GM10266 (cell line): Measurements from ENCODE around the gene HS3ST3B1.

Source experiments
- DNase-seq: peaks from one replicate; pipeline ENCODE4 v3.0.0; 2012; ENCODE audit errors: extremely low spot score
- TF ChIP-seq, protein P1 (sequence below): IDR thresholded peaks from 2 replicates; pipeline ENCODE4 v1.5.1; 2012; ENCODE audit warnings: mild to moderate bottlenecking, low read depth; ENCODE audit not compliant: control insufficient read depth, insufficient read depth; ENCODE audit errors: missing control alignments

Gene HS3ST3B1

DNA sequence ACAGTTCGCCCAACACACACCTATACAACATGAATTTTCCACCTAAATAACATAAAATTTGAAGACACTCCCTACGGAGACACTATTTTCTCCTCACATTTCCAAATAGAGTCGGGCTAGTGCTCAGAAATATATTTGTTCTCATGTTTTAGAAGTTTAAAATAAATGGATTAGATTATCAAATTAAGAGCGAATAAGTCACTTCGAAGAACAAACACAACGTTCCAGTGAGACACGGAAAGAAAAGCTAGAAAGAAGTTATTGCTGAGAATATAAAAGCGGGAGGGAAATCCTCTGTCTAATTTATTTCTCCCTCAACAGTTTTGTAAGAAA lies 2.0 kb upstream of the HS3ST3B1 start:
- DNase-seq, result no peak
- TF ChIP-seq, protein P1, sequence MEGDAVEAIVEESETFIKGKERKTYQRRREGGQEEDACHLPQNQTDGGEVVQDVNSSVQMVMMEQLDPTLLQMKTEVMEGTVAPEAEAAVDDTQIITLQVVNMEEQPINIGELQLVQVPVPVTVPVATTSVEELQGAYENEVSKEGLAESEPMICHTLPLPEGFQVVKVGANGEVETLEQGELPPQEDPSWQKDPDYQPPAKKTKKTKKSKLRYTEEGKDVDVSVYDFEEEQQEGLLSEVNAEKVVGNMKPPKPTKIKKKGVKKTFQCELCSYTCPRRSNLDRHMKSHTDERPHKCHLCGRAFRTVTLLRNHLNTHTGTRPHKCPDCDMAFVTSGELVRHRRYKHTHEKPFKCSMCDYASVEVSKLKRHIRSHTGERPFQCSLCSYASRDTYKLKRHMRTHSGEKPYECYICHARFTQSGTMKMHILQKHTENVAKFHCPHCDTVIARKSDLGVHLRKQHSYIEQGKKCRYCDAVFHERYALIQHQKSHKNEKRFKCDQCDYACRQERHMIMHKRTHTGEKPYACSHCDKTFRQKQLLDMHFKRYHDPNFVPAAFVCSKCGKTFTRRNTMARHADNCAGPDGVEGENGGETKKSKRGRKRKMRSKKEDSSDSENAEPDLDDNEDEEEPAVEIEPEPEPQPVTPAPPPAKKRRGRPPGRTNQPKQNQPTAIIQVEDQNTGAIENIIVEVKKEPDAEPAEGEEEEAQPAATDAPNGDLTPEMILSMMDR, result no peak

DNA sequence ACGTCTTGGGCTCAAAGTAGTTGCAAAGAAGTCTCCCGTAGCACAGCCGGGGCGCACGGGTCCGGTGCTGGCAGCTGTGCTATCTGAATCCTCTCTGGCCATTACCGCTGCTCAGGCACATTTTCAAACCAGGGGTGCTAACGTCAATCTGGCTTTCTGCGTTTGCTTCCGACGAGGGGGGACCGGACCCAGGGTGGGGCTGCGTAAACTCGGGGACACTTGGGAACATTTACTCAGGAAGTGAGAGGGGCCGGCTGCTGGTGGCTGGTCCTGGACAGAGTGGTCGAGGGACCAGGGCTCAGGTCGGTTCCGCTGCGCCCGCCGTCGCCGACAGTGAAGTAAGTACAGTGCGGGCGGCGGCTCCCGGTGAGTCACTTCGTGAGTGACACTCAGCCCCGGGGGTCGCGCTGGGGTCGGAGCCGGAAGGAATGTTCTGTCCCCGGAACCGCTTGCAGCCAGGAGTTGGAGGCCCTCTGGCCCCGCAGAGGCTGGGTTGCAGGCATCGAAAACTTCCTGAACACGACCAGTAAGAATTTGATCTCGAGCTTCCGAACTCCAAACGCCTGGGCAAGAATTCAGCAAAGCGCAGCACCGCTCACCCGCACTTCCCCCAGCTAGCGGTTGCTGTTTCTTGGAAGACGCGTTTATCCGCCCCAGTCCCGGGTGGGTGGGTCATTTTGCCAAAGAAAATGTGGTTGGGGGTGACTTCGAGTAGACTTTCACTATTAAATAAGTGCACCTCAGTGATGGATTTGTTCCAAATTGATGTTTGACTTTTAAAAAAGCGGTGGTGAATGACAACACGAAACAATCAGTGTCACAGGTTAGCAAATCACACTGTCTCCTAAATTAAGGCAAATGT lies 1.4 kb upstream of the HS3ST3B1 start:
- TF ChIP-seq, protein P1, result no peak
- DNase-seq, result no peak

DNA sequence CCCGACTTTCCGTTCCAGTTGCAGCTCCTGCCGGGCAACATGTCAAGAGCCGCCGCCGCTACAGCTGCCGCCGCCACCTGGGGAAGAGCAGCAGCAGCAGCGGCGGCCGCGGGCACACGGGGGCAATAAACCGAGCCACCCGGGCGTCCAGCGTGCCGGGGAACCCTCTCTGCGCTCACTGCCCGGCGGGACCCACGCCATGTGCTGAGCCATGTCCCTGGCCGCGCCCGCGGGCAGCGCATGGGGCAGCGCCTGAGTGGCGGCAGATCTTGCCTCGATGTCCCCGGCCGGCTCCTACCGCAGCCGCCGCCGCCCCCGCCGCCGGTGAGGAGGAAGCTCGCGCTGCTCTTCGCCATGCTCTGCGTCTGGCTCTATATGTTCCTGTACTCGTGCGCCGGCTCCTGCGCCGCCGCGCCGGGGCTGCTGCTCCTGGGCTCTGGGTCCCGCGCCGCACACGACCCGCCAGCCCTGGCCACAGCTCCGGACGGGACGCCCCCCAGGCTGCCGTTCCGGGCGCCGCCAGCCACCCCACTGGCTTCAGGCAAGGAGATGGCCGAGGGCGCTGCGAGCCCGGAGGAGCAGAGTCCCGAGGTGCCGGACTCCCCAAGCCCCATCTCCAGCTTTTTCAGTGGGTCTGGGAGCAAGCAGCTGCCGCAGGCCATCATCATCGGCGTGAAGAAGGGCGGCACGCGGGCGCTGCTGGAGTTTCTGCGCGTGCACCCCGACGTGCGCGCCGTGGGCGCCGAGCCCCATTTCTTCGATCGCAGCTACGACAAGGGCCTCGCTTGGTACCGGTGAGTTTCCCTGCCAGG lies 604 bp downstream of the HS3ST3B1 start:
- DNase-seq, result peak; percentile 48
- TF ChIP-seq, protein P1, result no peak

DNA sequence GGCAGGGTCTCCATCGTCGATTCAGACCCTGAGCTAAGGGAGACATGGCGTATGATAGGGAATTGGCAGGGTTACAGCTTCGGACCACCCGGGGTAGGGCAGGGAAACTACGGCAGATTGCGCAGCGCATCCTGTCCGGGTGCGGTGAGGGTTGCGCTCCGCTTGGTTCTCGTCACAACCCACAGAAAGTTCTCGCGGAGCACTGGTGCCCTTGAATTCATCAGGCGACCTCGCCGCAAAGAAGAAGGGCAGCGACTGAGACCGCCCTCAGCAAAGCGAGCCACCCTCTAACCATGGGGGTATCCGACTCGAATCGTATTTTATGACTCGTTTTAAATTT lies 1.2 kb downstream of the HS3ST3B1 start:
- TF ChIP-seq, protein P1, result no peak
- DNase-seq, result no peak

DNA sequence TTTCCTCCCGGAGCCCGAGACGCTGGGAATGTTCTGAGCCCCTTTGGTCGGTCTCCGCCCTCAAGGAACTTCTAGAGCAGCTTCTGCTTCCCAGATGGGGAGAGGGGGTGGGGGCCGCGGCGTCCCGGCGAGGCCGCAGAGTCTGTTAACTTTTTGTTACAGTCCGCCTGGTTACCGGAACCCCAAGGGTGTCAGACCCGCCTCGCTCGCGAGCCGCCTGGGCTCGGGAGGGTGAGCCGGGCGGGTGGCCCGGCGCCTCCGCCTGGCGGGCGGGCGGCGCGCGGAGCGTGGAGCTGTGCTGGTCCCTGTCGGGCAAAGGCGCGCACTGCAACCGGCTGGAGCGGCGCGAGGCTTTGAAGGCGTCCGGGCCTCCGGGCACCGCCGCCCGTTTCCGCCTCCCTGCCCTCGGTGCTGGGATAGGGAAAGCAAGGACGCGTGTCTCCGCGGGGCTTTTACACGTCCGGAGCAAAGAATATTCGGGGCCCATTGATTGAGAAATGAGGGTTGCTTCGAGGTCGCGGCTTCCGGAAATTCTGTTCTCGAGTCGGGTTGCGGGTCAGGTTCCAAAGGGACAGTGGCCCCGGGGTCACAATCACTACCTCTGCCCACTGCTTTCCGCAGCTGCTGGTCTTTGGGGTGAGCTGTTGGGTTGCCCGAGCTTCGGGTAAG lies 1.7 kb downstream of the HS3ST3B1 start:
- TF ChIP-seq, protein P1, result peak; percentile 89
- DNase-seq, result peak; percentile 89

DNA sequence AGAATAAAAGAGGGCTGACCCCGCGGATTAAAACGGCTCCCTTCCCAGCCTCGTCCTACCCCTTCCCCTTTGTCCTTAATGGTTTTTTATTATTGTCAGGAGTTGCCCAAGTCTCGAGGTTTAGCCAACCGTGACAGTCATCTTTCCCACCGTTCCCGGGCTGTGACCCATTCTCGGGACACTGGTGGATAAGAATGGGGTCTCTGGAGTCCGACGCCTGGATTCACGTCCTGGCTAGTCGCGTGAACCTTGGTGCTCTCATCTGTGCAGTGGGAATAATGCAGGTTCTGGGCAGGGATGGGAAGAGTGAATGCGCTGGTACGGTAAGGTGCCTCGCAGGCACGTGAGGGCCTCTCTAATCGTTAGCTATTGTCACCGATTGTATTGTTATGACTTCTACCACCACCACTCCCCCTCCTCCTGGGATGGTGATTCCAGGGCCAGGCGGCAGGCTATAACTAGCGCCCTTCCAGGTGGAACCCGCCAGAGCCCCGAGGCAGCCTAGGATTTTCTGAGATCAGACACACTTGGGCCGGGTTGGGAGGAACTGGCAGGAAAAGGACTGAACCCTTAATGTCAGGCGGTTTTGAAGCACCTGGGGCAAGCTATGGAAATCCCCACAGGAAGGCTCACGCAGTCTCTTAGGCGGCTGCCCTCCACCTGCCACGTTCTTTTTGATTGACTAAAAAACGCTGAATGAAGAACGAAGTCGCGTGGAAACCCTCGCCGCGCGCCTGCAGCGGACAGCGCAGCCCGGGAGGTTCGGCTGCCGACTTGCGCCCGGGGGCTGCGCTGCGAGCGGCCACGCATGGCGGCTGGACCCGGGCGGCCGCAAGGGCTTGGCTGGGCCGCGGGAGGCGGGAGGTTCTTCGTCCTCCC lies 2.7 kb downstream of the HS3ST3B1 start:
- TF ChIP-seq, protein P1, result no peak
- no peak for DNase-seq
